Mesenchymal stem cell (in vitro differentiated cells and primary cell): ENCODE data around the gene CCL1.

Source experiments
- DNase-seq: peaks from one replicate; pipeline ENCODE4 v3.0.0-alpha.2; 2013
- H2AFZ ChIP-seq: one replicate; pipeline ENCODE4 v1.6.1; 2013; ENCODE audit warnings: low read depth, mild to moderate bottlenecking, control low read depth, inconsistent platforms, low read length, moderate library complexity
- H2AK5ac ChIP-seq: 2 replicates; pipeline ENCODE4 v1.6.1; 2013; ENCODE audit warnings: low read length, moderate library complexity, mild to moderate bottlenecking, inconsistent platforms; ENCODE audit not compliant: severe bottlenecking
- H2BK120ac ChIP-seq: one replicate; pipeline ENCODE4 v1.6.1; 2013; ENCODE audit warnings: low read depth, mild to moderate bottlenecking, inconsistent platforms, low read length, moderate library complexity
- H2BK12ac ChIP-seq, 2 experiments: one replicate each; pipeline ENCODE4 v1.6.1; 2013; ENCODE audit warnings: inconsistent platforms in 2 of 2, low read length in 2 of 2, mild to moderate bottlenecking in 2 of 2, moderate library complexity in 2 of 2, control low read depth in 1 of 2
- H2BK15ac ChIP-seq: one replicate; pipeline ENCODE4 v1.6.1; 2013; ENCODE audit warnings: mild to moderate bottlenecking, low read depth, inconsistent platforms; ENCODE audit not compliant: poor library complexity, severe bottlenecking
- H2BK5ac ChIP-seq: 2 replicates; pipeline ENCODE4 v1.6.1; 2013; ENCODE audit warnings: low read depth, mild to moderate bottlenecking, low read length, control low read depth, inconsistent platforms; ENCODE audit not compliant: poor library complexity, severe bottlenecking
- H3K14ac ChIP-seq, 2 experiments: one replicate each; pipeline ENCODE4 v1.6.1; 2013; ENCODE audit warnings: inconsistent platforms in 2 of 2, low read length in 2 of 2, control low read depth in 1 of 2, mild to moderate bottlenecking in 1 of 2, moderate library complexity in 1 of 2
- H3K18ac ChIP-seq, 2 experiments: one replicate each; pipeline ENCODE4 v1.6.1; 2013; ENCODE audit warnings: inconsistent platforms in 2 of 2, low read length in 2 of 2, control low read depth in 1 of 2, low read depth in 1 of 2, mild to moderate bottlenecking in 1 of 2
- H3K23ac ChIP-seq, 2 experiments: one replicate each; pipeline ENCODE4 v1.6.1; 2013; ENCODE audit warnings: inconsistent platforms in 2 of 2, low read length in 2 of 2, mild to moderate bottlenecking in 2 of 2, moderate library complexity in 2 of 2, control low read depth in 1 of 2
- H3K27ac ChIP-seq: 2 replicates; pipeline ENCODE4 v1.5.1; 2013; ENCODE audit warnings: mild to moderate bottlenecking, moderate library complexity, low read length, control low read depth, inconsistent platforms; ENCODE audit not compliant: poor library complexity, severe bottlenecking
- H3K27me3 ChIP-seq, 2 experiments: 2 replicates each; pipeline versions ENCODE4 v1.6.1 to v1.7.0; 2013; ENCODE audit warnings: low read length in 2 of 2, mild to moderate bottlenecking in 2 of 2, moderate library complexity in 2 of 2, control low read depth in 1 of 2, inconsistent platforms in 1 of 2; ENCODE audit not compliant: control insufficient read depth in 1 of 2, insufficient read depth in 1 of 2
- H3K36me3 ChIP-seq, 2 experiments: 2 replicates each; pipeline versions ENCODE4 v1.6.1 to v1.7.0; 2013; ENCODE audit warnings: low read length in 2 of 2, control low read depth in 1 of 2, inconsistent platforms in 1 of 2, low read depth in 1 of 2, mild to moderate bottlenecking in 1 of 2; ENCODE audit not compliant: insufficient read depth in 2 of 2, control insufficient read depth in 1 of 2
- H3K4ac ChIP-seq, 2 experiments: one replicate each; pipeline ENCODE4 v1.6.1; 2013; ENCODE audit warnings: inconsistent platforms in 2 of 2, low read length in 2 of 2, mild to moderate bottlenecking in 2 of 2, moderate library complexity in 2 of 2, control low read depth in 1 of 2, low read depth in 1 of 2
- H3K4me1 ChIP-seq: 2 replicates; pipeline ENCODE4 v1.6.1; 2013; ENCODE audit warnings: low read depth, low read length, control low read depth; ENCODE audit not compliant: control insufficient read depth, insufficient read depth
- H3K4me2 ChIP-seq: 2 replicates; pipeline ENCODE4 v1.6.1; 2013; ENCODE audit warnings: low read length, mild to moderate bottlenecking, inconsistent platforms; ENCODE audit not compliant: poor library complexity, severe bottlenecking
- H3K4me3 ChIP-seq, 2 experiments: 2 replicates each; pipeline versions ENCODE4 v1.5.1 to v1.7.0; 2013; ENCODE audit warnings: low read length in 2 of 2, mild to moderate bottlenecking in 2 of 2, control low read depth in 1 of 2, low read depth in 1 of 2; ENCODE audit not compliant: insufficient read depth in 1 of 2
- H3K79me1 ChIP-seq: replicated peaks from 2 replicates; pipeline ENCODE4 v1.6.1; 2013; ENCODE audit warnings: mild to moderate bottlenecking, control low read depth, low read length, inconsistent platforms; ENCODE audit not compliant: poor library complexity, severe bottlenecking
- H3K9ac ChIP-seq: 2 replicates; pipeline ENCODE4 v1.7.0; 2013; ENCODE audit warnings: mild to moderate bottlenecking, low read length, moderate library complexity
- H3K9me3 ChIP-seq: 2 replicates; pipeline ENCODE4 v1.7.0; 2013; ENCODE audit warnings: mild to moderate bottlenecking, low read length; ENCODE audit not compliant: control insufficient read depth
- H4K8ac ChIP-seq: one replicate; pipeline ENCODE4 v1.6.1; 2013; ENCODE audit warnings: inconsistent platforms, mild to moderate bottlenecking, low read length, moderate library complexity
- H4K91ac ChIP-seq: one replicate; pipeline ENCODE4 v1.6.1; 2013; ENCODE audit warnings: mild to moderate bottlenecking, low read length, inconsistent platforms
- WGBS: methylation state at CpG from one replicate; pipeline ENCODE4 v1.1.7; 2013; ENCODE audit warnings: mixed read lengths; 5-methylcytosine and 5-hydroxymethylcytosine counted together

CCL1 gene

DNA sequence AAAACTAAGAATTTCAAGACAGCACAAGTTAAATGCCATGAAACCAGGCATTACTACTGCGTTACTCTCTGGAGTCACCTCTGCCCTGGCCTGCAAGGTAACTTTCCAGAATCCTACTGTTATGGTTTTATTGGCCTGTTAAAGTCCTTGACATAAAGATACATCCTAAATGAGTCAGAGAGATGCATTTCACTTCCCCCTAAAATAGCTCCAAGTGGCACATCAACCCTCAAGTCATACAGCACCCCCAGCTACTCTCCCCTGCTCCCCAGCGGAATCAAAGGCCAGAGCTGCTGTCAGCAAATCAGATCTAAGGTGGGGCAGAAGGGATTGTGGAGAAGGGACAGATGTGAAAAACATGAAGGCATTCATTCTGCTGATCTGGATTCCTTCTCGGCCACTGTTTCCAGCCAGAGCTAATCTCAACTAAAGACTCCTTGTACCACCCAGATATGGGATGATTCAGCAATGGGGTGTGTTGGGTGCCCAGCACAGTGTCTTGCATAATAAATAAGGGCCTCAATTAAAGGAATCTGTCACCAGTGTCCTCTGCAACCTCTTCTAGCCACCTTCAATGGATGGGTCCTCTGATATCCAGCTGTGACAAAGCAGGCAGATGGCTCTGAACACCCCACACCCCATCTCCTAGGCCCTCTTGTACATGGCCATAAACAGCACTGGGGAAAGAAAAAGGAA lies 8.5 kb upstream of the CCL1 start:
- WGBS, result 64% methylated on average over 3 of the region's 3 CpGs
- Histone ChIP-seq H3K23ac (no peak overlapping the region), H4K8ac (no peak overlapping the region), H3K18ac (no peak overlapping the region), H3K4me2 (no peak overlapping the region), H3K4me1 (no peaks in the 10 kb centered on the region), H3K9ac (no peak overlapping the region), H4K91ac (no peak overlapping the region), H3K79me1 (no peaks in the 10 kb centered on the region), H3K27ac (no peak overlapping the region), H3K4ac (no peak overlapping the region), H3K14ac (no peak overlapping the region), H2AK5ac (no peak overlapping the region), H2BK120ac (no peak overlapping the region), H3K36me3 (no peaks in the 10 kb centered on the region), H2BK5ac (no peak overlapping the region), H3K27me3 (peaks cover 0 to 36% of the 10 kb centered on the region in 2 experiments), H3K9me3 (no peaks in the 10 kb centered on the region), H3K4me3 (no peak overlapping the region), H2BK12ac (no peak overlapping the region), H2BK15ac (no peak overlapping the region), H2AFZ (no peak overlapping the region)
- DNase-seq, result no peak

DNA sequence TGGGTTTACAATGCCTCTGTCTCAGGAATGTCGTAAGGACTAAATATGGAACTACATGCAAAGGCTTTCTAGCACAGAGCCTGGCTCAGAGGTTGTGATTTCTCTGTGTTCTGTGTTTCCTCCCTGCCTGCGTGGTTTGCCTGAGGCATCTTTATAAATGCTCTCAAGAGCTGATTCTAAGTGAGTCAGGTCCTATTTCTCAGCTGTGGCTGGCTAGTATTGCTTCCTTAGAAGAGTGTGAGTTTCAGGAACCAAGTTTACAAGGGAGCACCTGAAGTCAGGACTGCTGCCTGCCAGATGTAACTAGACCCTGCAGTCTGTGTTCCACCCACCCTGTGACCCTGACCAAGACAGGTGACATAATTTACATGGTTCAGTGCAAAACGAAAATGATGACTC lies 8.0 kb upstream of the CCL1 start:
- Histone ChIP-seq H3K18ac (no peak overlapping the region), H2AK5ac (no peak overlapping the region), H3K14ac (no peak overlapping the region), H3K23ac (no peak overlapping the region), H3K4me1 (no peaks in the 10 kb centered on the region), H2BK15ac (no peak overlapping the region), H3K79me1 (no peaks in the 10 kb centered on the region), H3K9ac (no peak overlapping the region), H3K27ac (no peak overlapping the region), H3K36me3 (no peaks in the 10 kb centered on the region), H2AFZ (no peak overlapping the region), H3K4ac (no peak overlapping the region), H4K8ac (no peak overlapping the region), H2BK12ac (no peak overlapping the region), H3K27me3 (peaks cover 0 to 41% of the 10 kb centered on the region in 2 experiments), H3K4me2 (no peak overlapping the region), H3K4me3 (no peak overlapping the region), H4K91ac (no peak overlapping the region), H2BK120ac (no peak overlapping the region), H3K9me3 (no peaks in the 10 kb centered on the region), H2BK5ac (no peak overlapping the region)
- 53% methylated on average over 3 of the region's 3 CpGs for WGBS
- no peak for DNase-seq

DNA sequence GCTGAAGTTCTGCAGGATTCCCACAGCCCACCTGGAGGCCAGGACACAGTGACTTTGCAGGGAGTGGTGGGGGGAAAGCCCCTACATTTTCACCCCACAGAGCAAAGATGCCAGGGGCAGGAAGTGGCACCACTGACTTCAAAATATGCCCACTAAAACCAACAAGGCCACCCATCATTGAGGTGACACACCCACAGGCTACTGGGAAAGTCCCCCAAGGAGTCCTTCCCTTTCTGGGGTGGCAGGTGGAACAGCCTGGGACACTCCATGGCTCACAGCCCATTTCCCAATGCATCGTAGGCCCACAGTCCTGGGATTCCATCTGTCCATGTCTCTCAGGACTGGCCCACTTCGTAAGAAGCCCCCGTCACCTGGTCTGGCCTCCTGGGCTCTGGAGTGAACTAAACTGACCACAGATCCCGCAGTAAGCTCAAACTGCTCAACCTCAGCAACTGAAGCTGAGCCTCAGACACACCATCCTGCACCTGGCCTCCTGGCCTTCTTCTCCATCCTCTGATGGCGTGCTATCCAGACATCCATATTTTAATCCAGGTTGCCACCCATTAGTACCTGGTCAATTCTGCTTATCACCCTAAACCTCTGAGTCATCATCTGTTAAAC lies 7.5 kb upstream of the CCL1 start:
- Histone ChIP-seq H3K79me1 (no peaks in the 10 kb centered on the region), H3K4me1 (no peaks in the 10 kb centered on the region), H3K9me3 (no peaks in the 10 kb centered on the region), H3K14ac (no peak overlapping the region), H2AFZ (no peak overlapping the region), H3K18ac (no peak overlapping the region), H3K27ac (no peak overlapping the region), H2BK5ac (no peak overlapping the region), H2BK15ac (no peak overlapping the region), H2AK5ac (no peak overlapping the region), H3K4me3 (no peak overlapping the region), H2BK120ac (no peak overlapping the region), H3K23ac (no peak overlapping the region), H4K91ac (no peak overlapping the region), H2BK12ac (no peak overlapping the region), H3K9ac (no peak overlapping the region), H3K4me2 (no peak overlapping the region), H3K36me3 (no peaks in the 10 kb centered on the region), H3K4ac (no peak overlapping the region), H4K8ac (no peak overlapping the region), H3K27me3 (peaks cover 0 to 46% of the 10 kb centered on the region in 2 experiments)
- WGBS, result 76% methylated on average over 5 of the region's 5 CpGs
- DNase-seq, result no peak

- H3K4ac ChIP-seq, result no peak overlapping the region
- H3K4me2 ChIP-seq, result no peak overlapping the region
- H3K14ac ChIP-seq, result no peak overlapping the region
- peaks cover 0 to 54% of the 10 kb centered on the region in 2 experiments for H3K27me3 ChIP-seq
- no peak overlapping the region for H2BK5ac ChIP-seq
- no peak overlapping the region for H4K8ac ChIP-seq
- no peak overlapping the region for H3K18ac ChIP-seq
- H3K23ac ChIP-seq, result no peak overlapping the region
- H3K79me1 ChIP-seq, result no peaks in the 10 kb centered on the region
- H2BK120ac ChIP-seq, result no peak overlapping the region
- no peak overlapping the region for H3K4me3 ChIP-seq
- H4K91ac ChIP-seq, result no peak overlapping the region
- H3K4me1 ChIP-seq, result no peaks in the 10 kb centered on the region
- no peak overlapping the region for H2BK12ac ChIP-seq
- no peaks in the 10 kb centered on the region for H3K36me3 ChIP-seq
- DNase-seq, result no peak
- 85% methylated on average over 3 of the region's 3 CpGs for WGBS
- no peak overlapping the region for H2AK5ac ChIP-seq
- no peaks in the 10 kb centered on the region for H3K9me3 ChIP-seq
- no peak overlapping the region for H2BK15ac ChIP-seq
- H2AFZ ChIP-seq, result no peak overlapping the region
- H3K27ac ChIP-seq, result no peak overlapping the region
- no peak overlapping the region for H3K9ac ChIP-seq
Observed at GRCh38 chr17:34369571-34369970, 6.5 kb upstream of the CCL1 start.
